ENCODE measurements around the gene UTP18. TPM values are rescaled to one million over a fixed set of nuclear protein-coding genes. Genes with fewer than 3 reads are reported as not detected.
A peak's percentile ranks its signal among the peaks of the same experiment; 100 is the strongest.

Gene UTP18
- total RNA-seq, 1 experiment from 2014 or later = 68.8 TPM

GRCh38 chr17:51261024-51261963 lies 948 bp downstream of the UTP18 start:
- ChIA-PET CTCF (interaction anchor here (1.0 kb wide), 1 partner anchor 205 kb away, joined by 3 read pairs; no protein-coding TSS in a partner anchor), POLR2A (interaction anchor here (0.6 kb wide), 1 partner anchor 12 kb away, joined by 6 read pairs; no protein-coding TSS in a partner anchor)
- ATAC-seq (peak; percentile 55), DNase-seq (ENCODE audit: low spot score) (peak; percentile 84)
- no peaks in the 10 kb centered on the region for H3K27me3 Mint-ChIP-seq (ENCODE audit: low read depth)
- TF ChIP-seq CREM (CRISPR knock-in tag; IDR thresholded peaks at IDR 0.05) (no peak), ZNF121 (CRISPR knock-in tag; IDR thresholded peaks at IDR 0.05) (no peak), ZBTB43 (CRISPR knock-in tag; IDR thresholded peaks at IDR 0.05) (0 out of 2 replicates have a peak, but pooled peaks have one; percentile 49), ATF3 (CRISPR knock-in tag; conservative IDR thresholded peaks at IDR 0.05) (no peak), CTCF (IDR thresholded peaks at IDR 0.05) (no peak), ZNF416 (CRISPR knock-in tag; IDR thresholded peaks at IDR 0.05) (no peak), ETV6 (CRISPR knock-in tag; IDR thresholded peaks at IDR 0.05) (peak; percentile 0; the same call in 1 of the 2 replicates), SMAD4 (CRISPR knock-in tag; IDR thresholded peaks at IDR 0.05) (no peak), TEAD1 (CRISPR knock-in tag; IDR thresholded peaks at IDR 0.05) (no peak; the same call in 1 of the 2 replicates), ZSCAN18 (CRISPR knock-in tag; IDR thresholded peaks at IDR 0.05) (no peak), ATF1 (CRISPR knock-in tag; IDR thresholded peaks at IDR 0.05) (no peak), ZNF423 (CRISPR knock-in tag; IDR thresholded peaks at IDR 0.05) (0 out of 2 replicates have a peak, but pooled peaks have one; percentile 4), NR1H2 (CRISPR knock-in tag; IDR thresholded peaks at IDR 0.05) (no peak), CBFB (CRISPR knock-in tag; IDR thresholded peaks at IDR 0.05; ENCODE audit: low read depth) (no peak), FOXJ3 (CRISPR knock-in tag; IDR thresholded peaks at IDR 0.05; ENCODE audit: borderline replicate concordance) (no peak), CREB1 (CRISPR knock-in tag; IDR thresholded peaks at IDR 0.05) (no peak), FOXK1 (CRISPR knock-in tag; IDR thresholded peaks at IDR 0.05) (peak; percentile 41; the same call in 1 of the 2 replicates)
- TF ChIP-seq, protein P1, sequence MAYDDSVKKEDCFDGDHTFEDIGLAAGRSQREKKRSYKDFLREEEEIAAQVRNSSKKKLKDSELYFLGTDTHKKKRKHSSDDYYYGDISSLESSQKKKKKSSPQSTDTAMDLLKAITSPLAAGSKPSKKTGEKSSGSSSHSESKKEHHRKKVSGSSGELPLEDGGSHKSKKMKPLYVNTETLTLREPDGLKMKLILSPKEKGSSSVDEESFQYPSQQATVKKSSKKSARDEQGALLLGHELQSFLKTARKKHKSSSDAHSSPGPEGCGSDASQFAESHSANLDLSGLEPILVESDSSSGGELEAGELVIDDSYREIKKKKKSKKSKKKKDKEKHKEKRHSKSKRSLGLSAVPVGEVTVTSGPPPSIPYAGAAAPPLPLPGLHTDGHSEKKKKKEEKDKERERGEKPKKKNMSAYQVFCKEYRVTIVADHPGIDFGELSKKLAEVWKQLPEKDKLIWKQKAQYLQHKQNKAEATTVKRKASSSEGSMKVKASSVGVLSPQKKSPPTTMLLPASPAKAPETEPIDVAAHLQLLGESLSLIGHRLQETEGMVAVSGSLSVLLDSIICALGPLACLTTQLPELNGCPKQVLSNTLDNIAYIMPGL (CRISPR knock-in tag; IDR thresholded peaks at IDR 0.05) = 0 out of 2 replicates have a peak, but pooled peaks have one; percentile 33
- TF ChIP-seq, protein P2, sequence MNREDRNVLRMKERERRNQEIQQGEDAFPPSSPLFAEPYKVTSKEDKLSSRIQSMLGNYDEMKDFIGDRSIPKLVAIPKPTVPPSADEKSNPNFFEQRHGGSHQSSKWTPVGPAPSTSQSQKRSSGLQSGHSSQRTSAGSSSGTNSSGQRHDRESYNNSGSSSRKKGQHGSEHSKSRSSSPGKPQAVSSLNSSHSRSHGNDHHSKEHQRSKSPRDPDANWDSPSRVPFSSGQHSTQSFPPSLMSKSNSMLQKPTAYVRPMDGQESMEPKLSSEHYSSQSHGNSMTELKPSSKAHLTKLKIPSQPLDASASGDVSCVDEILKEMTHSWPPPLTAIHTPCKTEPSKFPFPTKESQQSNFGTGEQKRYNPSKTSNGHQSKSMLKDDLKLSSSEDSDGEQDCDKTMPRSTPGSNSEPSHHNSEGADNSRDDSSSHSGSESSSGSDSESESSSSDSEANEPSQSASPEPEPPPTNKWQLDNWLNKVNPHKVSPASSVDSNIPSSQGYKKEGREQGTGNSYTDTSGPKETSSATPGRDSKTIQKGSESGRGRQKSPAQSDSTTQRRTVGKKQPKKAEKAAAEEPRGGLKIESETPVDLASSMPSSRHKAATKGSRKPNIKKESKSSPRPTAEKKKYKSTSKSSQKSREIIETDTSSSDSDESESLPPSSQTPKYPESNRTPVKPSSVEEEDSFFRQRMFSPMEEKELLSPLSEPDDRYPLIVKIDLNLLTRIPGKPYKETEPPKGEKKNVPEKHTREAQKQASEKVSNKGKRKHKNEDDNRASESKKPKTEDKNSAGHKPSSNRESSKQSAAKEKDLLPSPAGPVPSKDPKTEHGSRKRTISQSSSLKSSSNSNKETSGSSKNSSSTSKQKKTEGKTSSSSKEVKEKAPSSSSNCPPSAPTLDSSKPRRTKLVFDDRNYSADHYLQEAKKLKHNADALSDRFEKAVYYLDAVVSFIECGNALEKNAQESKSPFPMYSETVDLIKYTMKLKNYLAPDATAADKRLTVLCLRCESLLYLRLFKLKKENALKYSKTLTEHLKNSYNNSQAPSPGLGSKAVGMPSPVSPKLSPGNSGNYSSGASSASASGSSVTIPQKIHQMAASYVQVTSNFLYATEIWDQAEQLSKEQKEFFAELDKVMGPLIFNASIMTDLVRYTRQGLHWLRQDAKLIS (CRISPR knock-in tag; IDR thresholded peaks at IDR 0.05; ENCODE audit: borderline replicate concordance) = no peak
- H3K4me3 Mint-ChIP-seq = peak overlapping the region; percentile 92
- no peaks in the 10 kb centered on the region for H3K9me3 Mint-ChIP-seq
- peaks cover 43% of the 10 kb centered on the region for H3K4me1 Mint-ChIP-seq
- peak overlapping the region; percentile 95 for H3K27ac Mint-ChIP-seq
- H3K36me3 Mint-ChIP-seq = peaks cover 44% of the 10 kb centered on the region
